Large intestine (tissue), 3 donors: Measurements from ENCODE around the gene IGSF23. TPM values are rescaled to one million over a fixed set of nuclear protein-coding genes. Genes with fewer than 3 reads are reported as not detected.
"Not testable (repeated sequence)": the region's sequence is repeated elsewhere in the genome, so short reads cannot be mapped to it uniquely, and the experiment has no call there.

Experiments used
- DNase-seq, 2 donors: peaks; one replicate each; pipeline versions ENCODE4 v3.0.0 to v3.0.0-alpha.2; 2013
- H3K27ac ChIP-seq: one replicate; pipeline ENCODE4 v1.5.1; 2013; ENCODE audit warnings: low read length
- H3K27me3 ChIP-seq: 2 replicates; pipeline ENCODE4 v1.6.1; 2013; ENCODE audit warnings: low read length; ENCODE audit not compliant: control insufficient read depth, insufficient read depth
- H3K36me3 ChIP-seq: 2 replicates; pipeline ENCODE4 v1.6.1; 2013; ENCODE audit warnings: low read length; ENCODE audit not compliant: control insufficient read depth, insufficient read depth
- H3K4me1 ChIP-seq: one replicate; pipeline ENCODE4 v1.6.1; 2013; ENCODE audit warnings: low read length; ENCODE audit not compliant: control insufficient read depth, insufficient read depth
- H3K4me3 ChIP-seq: one replicate; pipeline ENCODE4 v1.5.1; 2013; ENCODE audit warnings: low read length
- H3K9me3 ChIP-seq: one replicate; pipeline ENCODE4 v1.6.1; 2013; ENCODE audit warnings: mild to moderate bottlenecking, low read depth, low read length, moderate library complexity; ENCODE audit not compliant: control insufficient read depth
- WGBS: methylation state at CpG from one replicate; pipeline ENCODE4 v1.1.5; 2013; ENCODE audit warnings: low lambda C conversion rate; ENCODE audit not compliant: insufficient coverage; 5-methylcytosine and 5-hydroxymethylcytosine counted together
- polyA plus RNA-seq: library from polyadenylated mRNA; unstranded; fragments of 120-200 nt; gene quantifications from one replicate; pipeline ENCODE4 v1.2.1, GENCODE V29; 2013

Gene IGSF23
- polyA plus RNA-seq, 1 donor, result 11.5 TPM

- no peak for DNase-seq
- H3K36me3 ChIP-seq, result peaks cover 52% of the 10 kb centered on the region
- no peak overlapping the region for H3K4me3 ChIP-seq
- H3K4me1 ChIP-seq, result no peaks in the 10 kb centered on the region
- H3K27me3 ChIP-seq, result no peaks in the 10 kb centered on the region
- WGBS, result no CpG with 5 or more reads among the region's 10 CpGs
- no peaks in the 10 kb centered on the region for H3K9me3 ChIP-seq
- H3K27ac ChIP-seq, result no peak overlapping the region
These were observed 51.6 kb downstream of the IGSF23 start for GRCh38 chr19:44664976-44665375.

DNA sequence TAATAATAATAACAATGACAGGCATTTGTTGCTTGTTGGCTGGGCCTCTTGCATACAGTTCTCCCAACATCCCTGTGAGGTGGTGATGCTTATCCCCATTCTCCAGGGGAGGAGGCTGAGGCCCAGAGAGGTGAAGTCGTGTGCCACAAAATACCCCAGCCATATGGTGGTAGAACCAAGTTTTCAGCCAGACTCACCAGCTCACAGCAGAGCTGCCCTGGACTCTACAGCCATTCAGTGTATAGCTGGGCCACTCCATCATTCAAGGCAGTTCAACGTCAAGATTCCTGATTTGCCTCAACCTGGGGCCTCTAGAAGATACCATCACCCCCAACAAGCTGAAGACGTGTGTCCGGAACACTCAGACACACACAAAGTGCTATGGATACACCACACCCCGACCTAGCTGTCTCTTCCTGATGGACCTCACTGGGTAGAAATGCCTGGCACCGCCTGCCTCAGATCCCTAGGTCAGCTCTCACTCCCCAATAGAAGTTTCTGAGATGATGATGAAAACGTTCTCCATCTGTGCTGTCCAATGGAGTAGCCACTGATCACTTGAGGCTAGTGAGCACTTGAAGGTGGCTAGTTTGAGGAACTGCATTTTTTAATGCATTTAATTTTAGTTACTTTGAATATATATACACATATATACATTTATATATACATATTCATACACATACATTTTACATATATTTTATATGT lies 53.6 kb downstream of the IGSF23 start:
- Histone ChIP-seq H3K36me3 (peaks cover 32% of the 10 kb centered on the region), H3K4me3 (no peak overlapping the region), H3K4me1 (no peaks in the 10 kb centered on the region), H3K27me3 (no peaks in the 10 kb centered on the region), H3K27ac (no peak overlapping the region), H3K9me3 (no peaks in the 10 kb centered on the region)
- no CpG with 5 or more reads among the region's 7 CpGs for WGBS
- DNase-seq, result no peak

- WGBS, result 80% methylated on average over 1 of the region's 2 CpGs
- no peak for DNase-seq
These were observed 55.8 kb downstream of the IGSF23 start for GRCh38 chr19:44668985-44669764.

GRCh38 chr19:44670027-44670426 lies 56.7 kb downstream of the IGSF23 start:
- WGBS, result 100% methylated on average over 1 of the region's 2 CpGs
- H3K4me3 ChIP-seq, H3K27ac ChIP-seq, DNase-seq, H3K9me3 ChIP-seq, H3K4me1 ChIP-seq, H3K27me3 ChIP-seq: not testable (repeated sequence)
- H3K36me3 ChIP-seq, result peaks cover 13% of the 10 kb centered on the region

More at GRCh38 chr19:44668985-44669764, 55.8 kb downstream of the IGSF23 start:
- Histone ChIP-seq H3K4me1 (no peaks in the 10 kb centered on the region), H3K9me3 (no peaks in the 10 kb centered on the region), H3K4me3 (no peak overlapping the region), H3K36me3 (peaks cover 18% of the 10 kb centered on the region), H3K27me3 (no peaks in the 10 kb centered on the region), H3K27ac (no peak overlapping the region)

GRCh38 chr19:44671400-44671799 lies 58.0 kb downstream of the IGSF23 start, which contains the start of gene CEACAM19:
Gene CEACAM19 (plus strand): TSS chr19:44671482. CDS start chr19:44671932, 450 bp downstream.
- DNase-seq, result no peak
- Histone ChIP-seq H3K27me3 (no peaks in the 10 kb centered on the region), H3K4me1 (no peaks in the 10 kb centered on the region), H3K4me3 (no peak within 1 kb of the TSS), H3K27ac (no peak within 1 kb of the TSS), H3K9me3 (no peaks in the 10 kb centered on the region), H3K36me3 (peaks cover 13% of the 10 kb centered on the region)
- whole genome bisulfite sequencing, result 60% methylated on average over 1 of the region's 2 CpGs

DNA sequence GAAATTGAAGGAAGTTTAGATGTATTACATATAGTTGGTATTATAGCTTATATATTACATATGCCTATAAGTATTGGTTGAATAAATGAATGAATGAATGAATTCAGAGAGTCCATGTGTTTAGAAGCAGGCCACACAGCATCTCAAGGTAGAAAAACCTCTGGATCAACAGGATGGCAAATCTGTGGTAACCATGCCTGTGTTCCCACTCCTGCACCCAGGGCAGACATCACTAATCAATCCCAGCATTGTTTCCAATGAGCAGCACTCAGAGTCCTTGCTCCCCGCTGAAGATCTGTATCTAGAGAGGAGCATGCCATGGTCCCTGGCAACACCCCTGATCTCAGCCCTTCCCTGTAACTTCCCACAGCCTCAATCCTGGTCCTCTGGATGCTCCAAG lies 58.9 kb downstream of the IGSF23 start:
- WGBS, result no CpG with 5 or more reads among the region's 1 CpG
- no peak for DNase-seq

GRCh38 chr19:44673510-44673909 lies 60.1 kb downstream of the IGSF23 start:
- no peak overlapping the region for H3K27ac ChIP-seq
- no peak for DNase-seq
- no peaks in the 10 kb centered on the region for H3K27me3 ChIP-seq
- H3K4me3 ChIP-seq, result no peak overlapping the region
- peaks cover 17% of the 10 kb centered on the region for H3K36me3 ChIP-seq
- WGBS, result 100% methylated on average over 1 of the region's 4 CpGs
- no peaks in the 10 kb centered on the region for H3K4me1 ChIP-seq
- peaks cover 2% of the 10 kb centered on the region for H3K9me3 ChIP-seq

More for the DNA sequence above, 58.9 kb downstream of the IGSF23 start:
- peaks cover 13% of the 10 kb centered on the region for H3K36me3 ChIP-seq
- H3K27me3 ChIP-seq, result no peaks in the 10 kb centered on the region
- H3K9me3 ChIP-seq, result peaks cover 1% of the 10 kb centered on the region
- H3K4me1 ChIP-seq, result no peaks in the 10 kb centered on the region
- no peak overlapping the region for H3K27ac ChIP-seq
- no peak overlapping the region for H3K4me3 ChIP-seq

DNA sequence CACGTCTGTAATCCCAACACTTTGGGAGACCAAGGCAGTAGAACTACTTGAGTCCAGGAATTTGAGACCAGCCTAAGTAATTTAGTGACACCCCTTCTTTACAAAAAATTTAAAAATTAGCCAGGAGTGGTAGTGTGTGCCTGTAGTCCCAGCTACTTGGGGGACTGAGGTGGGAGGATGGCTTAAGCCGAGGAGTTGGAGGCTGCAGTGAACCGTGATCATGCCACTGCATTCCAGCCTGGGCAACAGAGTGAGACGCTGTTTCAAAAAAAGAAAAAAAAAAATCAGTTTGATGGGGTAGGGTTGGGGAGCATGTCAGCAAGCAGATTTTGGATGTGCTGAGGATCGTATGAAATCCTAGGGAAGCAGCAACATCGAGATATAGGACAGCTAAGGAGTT lies 62.2 kb downstream of the IGSF23 start:
- H3K4me3 ChIP-seq, result no peak overlapping the region
- peaks cover 30% of the 10 kb centered on the region for H3K36me3 ChIP-seq
- H3K9me3 ChIP-seq, result peaks cover 2% of the 10 kb centered on the region
- no peak for DNase-seq
- no peaks in the 10 kb centered on the region for H3K4me1 ChIP-seq
- WGBS, result 95% methylated on average over 2 of the region's 6 CpGs
- H3K27me3 ChIP-seq, result no peaks in the 10 kb centered on the region
- no peak overlapping the region for H3K27ac ChIP-seq

DNA sequence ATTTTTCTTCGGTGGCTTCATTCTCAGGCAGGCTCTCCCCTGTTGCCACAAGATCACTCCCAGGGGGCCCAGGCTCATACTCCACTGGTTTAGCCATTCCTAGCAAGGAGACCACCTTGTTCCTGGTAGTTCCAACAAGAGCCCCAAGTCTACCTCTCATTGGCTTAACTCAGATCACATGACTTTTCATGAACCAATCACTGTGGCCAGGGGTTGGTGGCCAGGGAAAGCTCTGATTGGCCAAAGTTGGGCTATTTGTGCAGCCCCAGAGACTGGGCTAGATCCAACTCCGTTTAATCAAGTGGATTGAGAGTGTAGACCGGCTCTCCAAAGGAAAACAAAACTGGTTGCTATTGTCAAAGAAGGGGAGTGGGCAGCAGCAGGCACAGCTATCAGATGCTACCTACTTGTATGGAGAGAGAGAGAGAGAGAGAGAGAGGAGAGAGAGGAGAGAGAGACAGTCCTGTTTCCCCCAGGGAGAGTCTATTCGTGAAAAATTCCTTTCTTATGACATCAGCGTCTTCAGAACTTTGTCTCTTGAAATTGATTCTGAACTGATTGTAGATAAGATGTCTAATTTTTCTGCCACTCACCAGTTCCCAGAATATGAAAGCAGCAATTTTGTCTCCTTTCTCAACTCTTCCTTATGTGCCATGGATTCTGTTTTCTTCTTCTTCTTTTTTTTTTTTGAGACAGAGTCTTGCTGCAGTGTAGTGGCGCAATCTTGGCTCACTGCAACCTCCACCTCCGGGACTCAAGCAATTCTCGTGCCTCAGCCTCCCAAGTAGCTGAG lies 63.9 kb downstream of the IGSF23 start:
- Histone ChIP-seq H3K9me3 (peaks cover 2% of the 10 kb centered on the region), H3K4me3 (no peak overlapping the region), H3K27me3 (no peaks in the 10 kb centered on the region), H3K36me3 (peaks cover 40% of the 10 kb centered on the region), H3K27ac (no peak overlapping the region), H3K4me1 (no peaks in the 10 kb centered on the region)
- DNase-seq, result no peak
- WGBS, result no CpG with 5 or more reads among the region's 8 CpGs

DNA sequence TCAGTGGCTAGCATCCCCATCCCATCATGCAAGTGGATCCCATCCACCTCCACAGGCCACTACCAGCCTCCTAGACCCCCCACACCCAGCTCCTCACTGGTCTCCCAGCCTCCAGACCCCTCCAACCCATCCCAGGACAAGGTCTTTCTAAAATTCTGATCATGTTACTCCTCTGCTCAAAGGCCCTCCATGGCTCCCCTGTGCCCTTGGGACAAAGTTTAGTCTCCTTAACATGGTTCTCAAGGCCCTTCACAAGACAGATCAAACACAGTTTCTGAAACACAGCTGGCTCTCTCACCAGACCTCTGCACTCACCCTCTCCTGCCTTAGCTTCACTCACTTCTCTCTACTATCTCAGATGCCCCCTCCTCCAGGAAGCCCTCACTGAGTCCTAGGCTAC lies 67.2 kb downstream of the IGSF23 start:
- DNase-seq, result no peak
- H3K4me3 ChIP-seq, result no peak overlapping the region
- no peak overlapping the region for H3K27ac ChIP-seq
- no peaks in the 10 kb centered on the region for H3K4me1 ChIP-seq
- H3K36me3 ChIP-seq, result peaks cover 44% of the 10 kb centered on the region
- H3K27me3 ChIP-seq, result no peaks in the 10 kb centered on the region
- peaks cover 2% of the 10 kb centered on the region for H3K9me3 ChIP-seq
